GM18951 (cell line): Measurements from ENCODE around the gene ZFP91.
"Not testable (repeated sequence)": the region's sequence is repeated elsewhere in the genome, so short reads cannot be mapped to it uniquely, and the experiment has no call there.

Source experiments
- POLR2A ChIP-seq: IDR thresholded peaks from 4 replicates; pipeline ENCODE4 v1.6.1; 2011; ENCODE audit warnings: mild to moderate bottlenecking; ENCODE audit not compliant: insufficient read length, insufficient read depth; ENCODE audit errors: extremely low read depth
- in situ Hi-C: fragments of 300-500 bp; cut with MboI; formaldehyde crosslinking; loops from one replicate; pipeline ENCODE4 v1.12.0; 2022; ENCODE audit warnings: low sequenced_read_pairs, mixed read lengths, inconsistent platforms; ENCODE audit not compliant: unreplicated experiment

ZFP91 gene, protein sequence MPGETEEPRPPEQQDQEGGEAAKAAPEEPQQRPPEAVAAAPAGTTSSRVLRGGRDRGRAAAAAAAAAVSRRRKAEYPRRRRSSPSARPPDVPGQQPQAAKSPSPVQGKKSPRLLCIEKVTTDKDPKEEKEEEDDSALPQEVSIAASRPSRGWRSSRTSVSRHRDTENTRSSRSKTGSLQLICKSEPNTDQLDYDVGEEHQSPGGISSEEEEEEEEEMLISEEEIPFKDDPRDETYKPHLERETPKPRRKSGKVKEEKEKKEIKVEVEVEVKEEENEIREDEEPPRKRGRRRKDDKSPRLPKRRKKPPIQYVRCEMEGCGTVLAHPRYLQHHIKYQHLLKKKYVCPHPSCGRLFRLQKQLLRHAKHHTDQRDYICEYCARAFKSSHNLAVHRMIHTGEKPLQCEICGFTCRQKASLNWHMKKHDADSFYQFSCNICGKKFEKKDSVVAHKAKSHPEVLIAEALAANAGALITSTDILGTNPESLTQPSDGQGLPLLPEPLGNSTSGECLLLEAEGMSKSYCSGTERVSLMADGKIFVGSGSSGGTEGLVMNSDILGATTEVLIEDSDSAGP

DNA sequence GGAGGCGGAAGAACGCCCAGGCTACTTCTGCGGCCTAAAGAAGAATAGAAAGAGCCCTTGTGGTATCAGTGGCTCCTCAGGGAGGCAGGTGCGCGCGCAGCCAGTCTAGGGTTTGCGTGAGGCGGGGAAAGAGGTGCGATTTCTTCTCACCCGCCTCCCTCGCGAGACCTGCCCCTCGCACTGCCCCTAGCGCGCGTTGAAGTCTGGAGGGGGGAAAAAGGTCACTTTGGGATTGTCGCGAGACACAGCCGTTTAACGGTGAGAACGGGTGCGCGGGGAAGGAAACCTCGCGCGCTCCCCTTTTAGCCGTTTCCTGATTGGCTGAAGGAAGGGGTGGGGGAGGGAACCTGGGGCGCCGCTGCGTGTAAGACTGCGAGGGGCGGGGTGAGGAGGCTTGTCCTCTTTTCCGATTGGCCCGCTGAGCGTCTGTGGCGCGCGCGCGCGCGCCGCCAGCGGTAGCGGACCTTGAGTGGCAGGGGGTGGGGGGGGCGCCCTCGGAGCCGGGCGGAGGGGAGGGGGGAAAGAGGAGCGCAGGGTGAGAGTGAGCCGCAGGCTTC is at the start of gene ZFP91:
ZFP91 (plus strand) TSS at position 429 of the 557 bp plus-strand sequence. CDS start 219 bp downstream, outside the sequence.
- TF ChIP-seq POLR2A, result no peak
- in situ Hi-C loops, result no loop called here

DNA sequence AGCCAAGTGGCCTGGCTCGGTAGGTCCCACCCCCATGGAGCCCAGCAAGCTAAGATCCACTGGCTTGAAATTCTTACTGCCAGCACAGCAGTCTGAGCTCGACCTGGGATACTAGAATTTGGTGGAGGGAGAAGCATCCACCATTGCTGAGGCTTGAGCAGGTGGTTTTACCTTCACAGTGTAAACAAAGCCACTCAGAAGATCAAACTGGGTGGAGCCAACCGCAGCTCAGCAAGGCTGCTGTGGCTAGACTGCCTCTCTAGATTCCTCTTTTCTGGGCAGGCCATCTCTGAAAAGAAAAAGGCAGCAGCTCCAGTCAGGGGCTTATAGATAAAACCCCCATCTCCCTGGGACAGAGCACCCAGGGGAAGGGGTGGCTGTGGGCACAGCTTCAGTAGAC is 48.6 kb upstream of the ZFP91 start:
- in situ Hi-C loops, result no loop called here
- TF ChIP-seq POLR2A, result no peak

DNA sequence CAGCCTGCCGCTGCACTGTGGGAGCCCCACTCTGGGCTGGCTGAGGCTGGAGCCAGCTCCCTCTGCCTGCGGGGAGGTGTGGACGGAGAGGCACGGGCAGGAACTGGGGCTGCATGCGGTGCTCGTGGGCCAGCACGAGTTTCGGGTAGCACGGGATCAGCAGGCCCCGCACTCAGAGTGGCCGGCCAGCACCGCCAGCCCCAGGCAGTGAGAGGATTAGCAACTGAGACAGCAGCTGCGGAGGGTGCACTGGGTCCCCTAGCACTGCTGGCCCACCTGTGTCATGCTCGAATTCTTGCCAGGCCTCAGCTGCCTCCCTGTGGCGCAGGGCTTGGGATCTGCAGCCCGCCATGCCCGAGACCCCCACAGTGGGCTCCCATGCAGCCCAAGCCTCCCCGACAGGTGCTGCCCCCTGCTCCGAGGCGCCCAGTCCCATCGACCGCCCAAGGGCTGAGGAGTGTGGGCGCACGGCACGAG is 47.0 kb upstream of the ZFP91 start:
- in situ Hi-C loops, result no loop called here

DNA sequence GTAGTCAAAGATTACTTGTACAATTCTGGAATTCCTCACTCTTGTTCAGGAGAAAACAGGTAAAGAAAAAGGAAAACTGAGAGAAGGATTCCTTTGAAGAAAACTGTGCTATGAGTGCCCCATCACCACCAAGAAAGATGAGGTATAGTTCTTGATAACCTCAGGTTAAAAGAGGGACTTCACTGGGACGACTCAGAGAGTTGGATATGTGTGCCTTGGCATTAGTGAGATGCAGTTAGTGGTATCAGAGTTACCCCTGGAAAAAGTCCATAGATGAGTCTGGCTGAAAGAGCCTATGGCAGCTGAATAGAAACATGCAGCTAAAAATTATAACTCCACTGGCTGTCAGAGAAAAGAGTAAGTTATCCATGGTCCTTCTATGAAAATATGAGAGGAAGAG is 32.0 kb upstream of the ZFP91 start:
- in situ Hi-C loops, result no loop called here
- no peak for TF ChIP-seq POLR2A

More for the DNA sequence above, 47.0 kb upstream of the ZFP91 start:
- TF ChIP-seq POLR2A, result no peak

DNA sequence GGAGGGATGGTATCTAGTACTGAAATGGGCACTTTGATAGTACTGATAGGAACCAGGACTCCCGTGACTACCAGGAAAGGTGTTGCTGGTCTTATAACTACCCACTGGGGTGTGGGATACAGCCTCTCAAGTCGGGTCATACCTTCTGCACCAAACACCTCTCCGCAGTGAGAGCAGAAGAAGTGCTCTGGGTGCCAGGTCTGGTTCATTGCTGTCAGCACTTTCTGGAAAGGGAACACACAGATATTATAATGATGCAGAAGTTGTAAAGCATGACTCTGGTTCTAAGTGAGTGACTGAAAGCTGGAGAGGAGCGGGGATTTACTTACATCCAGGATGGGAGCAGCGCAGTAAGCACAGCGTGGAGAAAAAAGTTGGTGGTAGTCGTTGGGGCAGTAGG is 29.2 kb upstream of the ZFP91 start:
- in situ Hi-C loops, result no loop called here
- TF ChIP-seq POLR2A, result no peak

DNA sequence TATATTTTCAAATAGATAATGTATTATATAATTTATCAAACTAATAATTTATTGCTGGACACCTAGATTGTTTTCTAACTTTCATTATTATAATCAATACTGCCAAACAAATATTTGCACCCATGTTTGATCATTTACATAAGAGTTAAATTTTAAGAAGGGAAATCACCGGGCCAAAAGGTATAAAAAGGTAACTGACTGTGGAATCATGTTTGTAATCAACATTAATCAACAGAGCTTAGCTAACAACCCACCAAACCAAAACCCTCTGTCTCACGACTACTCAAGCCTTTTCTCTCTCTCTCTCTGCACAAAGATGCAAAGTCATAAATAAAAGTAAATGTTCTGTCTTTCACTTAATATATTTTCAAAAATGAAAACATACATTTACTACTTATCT is 18.0 kb upstream of the ZFP91 start:
- TF ChIP-seq POLR2A, result no peak
- in situ Hi-C loops, result no loop called here

DNA sequence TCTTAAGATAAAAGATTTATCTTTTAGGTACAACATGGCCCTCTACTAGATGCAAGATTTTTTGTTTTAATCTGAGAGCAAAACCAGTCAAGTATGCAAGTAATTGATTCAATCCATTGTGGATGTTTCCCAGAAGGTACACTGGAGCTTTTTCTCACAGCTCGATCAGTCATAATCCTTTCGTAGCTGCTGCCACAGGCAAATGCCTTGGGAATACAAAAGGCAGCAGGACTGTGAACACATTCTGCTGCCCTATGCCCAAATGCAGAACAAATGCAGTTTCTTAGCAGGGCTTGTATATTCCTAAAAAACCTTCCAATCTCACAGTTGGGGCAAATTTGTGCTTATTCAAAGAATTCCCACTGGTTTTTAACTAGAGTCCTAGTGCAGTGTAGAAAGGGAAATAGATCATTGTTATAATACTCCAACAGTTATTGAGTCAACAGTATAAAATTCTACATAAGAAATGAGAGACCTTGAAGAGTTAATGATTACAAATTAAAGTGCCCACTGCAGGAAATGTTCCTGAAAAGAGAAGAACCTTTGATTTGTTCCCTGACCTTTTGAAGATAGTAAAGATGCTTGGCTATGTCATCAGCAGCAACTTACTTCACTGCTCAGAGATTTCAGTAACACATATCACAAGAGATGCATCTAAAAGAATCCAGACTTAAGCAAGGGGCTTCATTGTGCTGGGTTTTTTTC is 17.3 kb upstream of the ZFP91 start:
- in situ Hi-C loops, result no loop called here
- TF ChIP-seq POLR2A, result no peak

DNA sequence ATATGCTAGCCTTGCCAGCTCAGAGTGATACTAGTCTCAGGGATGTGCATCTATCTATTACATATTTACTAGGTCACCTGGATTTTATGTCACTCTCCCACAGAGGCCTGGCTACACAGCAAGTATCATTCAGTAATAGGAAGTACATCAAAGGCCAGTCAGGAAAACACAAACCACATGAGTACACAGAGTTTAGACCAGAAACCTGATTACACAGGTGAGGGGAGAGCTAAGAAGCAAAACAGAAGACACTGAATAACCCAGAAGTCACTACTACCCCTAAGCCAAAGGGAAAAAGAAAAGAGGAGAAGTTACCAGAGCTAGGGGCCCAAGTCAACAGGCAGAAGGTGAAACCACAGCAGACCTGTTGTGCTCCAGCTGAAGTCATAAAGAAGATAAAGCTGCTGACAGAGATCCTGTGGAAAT is 16.5 kb upstream of the ZFP91 start:
- in situ Hi-C loops, result no loop called here
- no peak for TF ChIP-seq POLR2A

DNA sequence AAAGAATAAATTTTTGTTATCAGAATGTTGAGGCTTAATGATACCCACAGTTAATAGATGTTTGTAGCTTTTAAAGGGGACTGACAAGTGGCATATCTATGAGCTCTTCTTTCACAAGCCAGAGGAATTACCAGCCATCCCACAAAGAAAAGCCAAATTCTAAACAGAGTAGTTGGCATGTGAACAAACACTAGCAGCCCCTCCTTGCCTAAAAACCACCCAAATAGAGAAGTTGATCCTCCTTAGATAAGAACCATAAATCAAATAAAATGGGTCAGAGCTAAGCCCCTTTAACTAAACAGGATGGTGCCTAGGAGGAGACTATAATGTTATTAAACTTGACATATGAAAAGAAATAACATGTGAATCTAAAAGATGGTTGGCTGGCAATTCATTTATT is 14.6 kb upstream of the ZFP91 start:
- in situ Hi-C loops, result no loop called here
- TF ChIP-seq POLR2A, result no peak

DNA sequence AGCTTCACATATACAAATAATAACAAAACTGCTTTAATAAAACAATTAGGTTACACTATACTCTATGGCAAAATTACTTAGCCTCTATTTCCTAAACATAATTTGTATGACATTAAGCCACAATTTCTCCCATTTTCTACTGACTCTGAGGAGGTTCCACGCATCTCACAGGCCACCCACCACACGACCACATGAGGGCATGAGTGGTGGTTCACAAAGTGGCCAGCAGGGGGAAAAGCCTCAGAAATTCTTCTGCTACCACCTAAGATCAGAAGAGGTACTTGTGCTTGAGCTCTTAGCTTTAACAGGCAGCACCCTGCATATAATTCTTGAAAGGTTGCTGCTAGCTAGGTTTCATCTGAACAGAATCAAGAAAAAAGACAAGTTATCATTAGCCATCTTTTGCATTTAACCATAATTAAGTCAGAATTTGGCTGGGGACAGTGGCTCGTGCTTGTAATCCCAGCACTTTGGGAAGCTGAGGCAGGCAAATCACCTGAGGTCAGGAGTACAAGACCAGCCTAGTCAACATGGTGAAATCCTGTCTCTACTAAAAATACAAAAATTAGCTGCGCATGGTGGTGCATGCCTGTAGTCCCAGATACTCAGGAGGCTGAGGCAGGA is 10.9 kb upstream of the ZFP91 start:
- TF ChIP-seq POLR2A, result no peak
- in situ Hi-C loops, result no loop called here

DNA sequence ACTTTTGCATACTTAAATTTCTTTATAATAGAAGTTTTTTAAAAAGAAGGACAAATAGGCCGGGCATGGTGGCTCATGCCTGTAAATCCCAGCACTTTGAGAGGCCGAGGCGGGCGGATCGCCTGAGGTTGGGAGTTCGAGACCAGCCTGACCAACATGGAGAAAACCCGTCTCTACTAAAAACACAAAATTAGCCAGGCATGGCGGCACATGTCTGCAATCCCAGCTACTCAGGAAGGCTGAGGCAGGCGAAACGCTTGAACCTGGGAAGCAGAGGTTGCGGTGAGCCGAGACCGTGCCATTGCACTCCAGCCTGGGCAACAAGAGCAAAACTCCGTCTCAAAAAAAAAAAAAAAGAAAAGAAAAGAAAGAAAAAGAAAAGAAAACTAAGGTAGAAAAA is 6.0 kb upstream of the ZFP91 start:
- in situ Hi-C loops, result not testable (repeated sequence)

DNA sequence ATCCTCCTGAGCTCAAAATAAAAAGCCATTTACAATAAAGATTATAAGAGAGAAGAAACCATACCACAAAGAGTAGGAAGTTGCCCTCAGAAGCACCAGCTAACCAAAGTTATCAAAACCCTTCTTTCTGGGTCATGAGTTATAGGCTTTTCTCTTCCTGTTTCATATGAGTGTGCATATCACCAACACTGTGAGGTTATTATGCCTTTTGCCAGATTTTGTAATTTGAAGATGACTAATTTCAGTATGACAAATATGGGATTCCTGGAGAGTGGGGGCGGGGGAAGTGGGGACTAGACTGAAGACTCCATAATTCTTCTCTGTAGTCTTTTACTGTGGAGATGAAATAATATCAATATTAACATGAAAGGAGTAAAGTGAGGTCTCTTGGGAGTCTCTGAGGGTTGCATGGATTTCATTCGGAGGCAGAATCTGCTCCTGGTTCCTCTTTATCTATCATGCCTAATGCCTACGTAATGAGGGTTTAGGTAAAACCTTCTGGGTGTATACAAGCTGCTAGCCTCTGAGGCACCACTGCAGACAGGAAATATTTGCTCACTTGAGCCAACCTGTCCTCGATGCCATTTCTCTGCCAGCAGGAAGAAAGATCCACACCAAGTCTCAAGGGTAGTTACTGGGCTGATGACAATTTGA is 5.3 kb upstream of the ZFP91 start:
- peak; percentile 36 for TF ChIP-seq POLR2A
- in situ Hi-C loops, result no loop called here
